ENCODE measurements around the gene SNRNP27.
"Not testable (repeated sequence)": the region's sequence is repeated elsewhere in the genome, so short reads cannot be mapped to it uniquely, and the experiment has no call there.

The SNRNP27 gene

GRCh38 chr2:69948963-69949645 lies 55.3 kb downstream of the SNRNP27 start:
- H3K4me3 ChIP-seq (ENCODE audit: low read depth, low read length) = no peak overlapping the region
- TF ChIP-seq MAX (IDR thresholded peaks at IDR 0.05; ENCODE audit: low read depth, low read length) (no peak), MYC (IDR thresholded peaks at IDR 0.05; ENCODE audit: low read depth, low read length) (no peak), CTCF (IDR thresholded peaks at IDR 0.05; ENCODE audit: low read depth, low read length) (no peak), POLR2A (IDR thresholded peaks at IDR 0.05; ENCODE audit: extremely low read depth, insufficient read length) (no peak)
- DNase-seq (ENCODE audit: low read depth) = no peak

GRCh38 chr2:69950241-69950640 lies 56.5 kb downstream of the SNRNP27 start:
- DNase-seq (ENCODE audit: low read depth) = no peak
- no peak overlapping the region for H3K4me3 ChIP-seq (ENCODE audit: low read depth, low read length)
- no peak for TF ChIP-seq CTCF (IDR thresholded peaks at IDR 0.05; ENCODE audit: low read depth, low read length)
- TF ChIP-seq MYC (IDR thresholded peaks at IDR 0.05; ENCODE audit: low read depth, low read length) = no peak
- TF ChIP-seq MAX (IDR thresholded peaks at IDR 0.05; ENCODE audit: low read depth, low read length) = no peak

GRCh38 chr2:69950671-69951070 lies 56.9 kb downstream of the SNRNP27 start:
- not testable (repeated sequence) for DNase-seq (ENCODE audit: low read depth); H3K4me3 ChIP-seq (ENCODE audit: low read depth, low read length)

- H3K4me3 ChIP-seq (ENCODE audit: low read depth, low read length) = no peak overlapping the region
- TF ChIP-seq CTCF (IDR thresholded peaks at IDR 0.05; ENCODE audit: low read depth, low read length) = no peak
- no peak for TF ChIP-seq POLR2A (IDR thresholded peaks at IDR 0.05; ENCODE audit: extremely low read depth, insufficient read length)
- DNase-seq (ENCODE audit: low read depth) = no peak
These were observed 58.8 kb downstream of the SNRNP27 start for GRCh38 chr2:69952336-69953115.

- TF ChIP-seq MAX (IDR thresholded peaks at IDR 0.05; ENCODE audit: low read depth, low read length) (no peak), CTCF (IDR thresholded peaks at IDR 0.05; ENCODE audit: low read depth, low read length) (no peak), POLR2A (IDR thresholded peaks at IDR 0.05; ENCODE audit: extremely low read depth, insufficient read length) (no peak), MYC (IDR thresholded peaks at IDR 0.05; ENCODE audit: low read depth, low read length) (no peak)
- DNase-seq (ENCODE audit: low read depth) = no peak
- H3K4me3 ChIP-seq (ENCODE audit: low read depth, low read length) = no peak overlapping the region
These were observed 60.3 kb downstream of the SNRNP27 start for GRCh38 chr2:69954084-69954483.

All from NB4 (cell line).